ENCODE measurements around the gene PVALB.

- no peak for TF ChIP-seq CTCF (IDR thresholded peaks at IDR 0.05)
- TF ChIP-seq POLR2A (IDR thresholded peaks at IDR 0.05) = no peak
- TF ChIP-seq POLR2AphosphoS5 (IDR thresholded peaks at IDR 0.05) = peak in 1 of 3 donors; percentile 21
- no peak for TF ChIP-seq EP300 (IDR thresholded peaks at IDR 0.05)
Observed at GRCh38 chr22:36862251-36863242, 45.7 kb upstream of the PVALB start.
